Stimulated activated CD4-positive, alpha-beta T cell treated with anti-CD3 and anti-CD28 coated beads, Interleukin-12 subunit alpha, Interleukin-12 subunit beta, amount 100 ng/mL, for 4 hours (primary cell): ENCODE results near the gene THOC2.

Experiments used
- DNase-seq: peaks from one replicate; pipeline ENCODE4 v3.0.0-alpha.2; 2020

THOC2 gene

GRCh38 chrX:123562342-123563146 lies 170.3 kb downstream of the THOC2 start:
- no peak for DNase-seq

GRCh38 chrX:123561439-123562215 lies 171.2 kb downstream of the THOC2 start:
- DNase-seq, result no peak

- DNase-seq, result no peak
Observed at GRCh38 chrX:123550829-123551228, 182.0 kb downstream of the THOC2 start.
